B cell (primary cell): ENCODE data around the gene C15orf62. TPM values are rescaled to one million over a fixed set of nuclear protein-coding genes. Genes with fewer than 3 reads are reported as not detected.

Source experiments
- ATAC-seq: fragments of 200-7000 bp; cut with Tn5 transposase; one replicate; pipeline ENCODE4 v1.10.0; 2021; ENCODE audit warnings: low read depth, mild to moderate bottlenecking, moderate number of reproducible peaks, moderate library complexity
- CTCF ChIA-PET: fragments of 350-600 bp; sonication (Branson Sonifier 250); formaldehyde crosslinking; loops from one replicate; lab custom pipeline; 2021; ENCODE audit warnings: antibody characterized with exemption, inconsistent platforms; lab: Charles Lee
- POLR2A ChIA-PET: fragments of 350-600 bp; sonication (Branson Sonifier 250); formaldehyde crosslinking; loops from one replicate; lab custom pipeline; 2021; ENCODE audit warnings: antibody characterized with exemption; lab: Charles Lee
- DNase-seq: peaks from one replicate; pipeline ENCODE4 v3.0.0; 2013
- H2AFZ ChIP-seq: 2 replicates; pipeline ENCODE4 v1.6.1; 2012; ENCODE audit warnings: mild to moderate bottlenecking, low read depth, low read length; ENCODE audit not compliant: insufficient read depth, poor library complexity, severe bottlenecking
- H3K27ac ChIP-seq, 2 donors: 1 replicate in 1 of 2; 2 replicates in 1 of 2; pipeline ENCODE4 v1.5.1; 2012 to 2013; ENCODE audit warnings: low read length in 2 of 2, mild to moderate bottlenecking in 2 of 2, moderate library complexity in 1 of 2
- H3K27me3 ChIP-seq, 4 experiments: fragments of 200-600 bp in 1 of 4; sonication (generic) in 1 of 4; replicated peaks in 1 of 4; 1 replicate in 2 of 4; 2 replicates in 2 of 4; pipeline versions ENCODE4 v1.6.1 to v1.7.0; 2013 to 2016; ENCODE audit warnings: low read length in 3 of 4, mild to moderate bottlenecking in 2 of 4, mixed read lengths in 1 of 4, moderate library complexity in 1 of 4; ENCODE audit not compliant: insufficient read depth in 4 of 4, control insufficient read depth in 3 of 4; ENCODE audit errors: control extremely low read depth in 1 of 4
- H3K36me3 ChIP-seq, 2 experiments: replicated peaks in 1 of 2; 1 replicate in 1 of 2; 2 replicates in 1 of 2; pipeline versions ENCODE4 v1.6.1 to v1.7.1; 2013; ENCODE audit warnings: low read length in 1 of 2; ENCODE audit not compliant: insufficient read depth in 2 of 2, control insufficient read depth in 1 of 2; ENCODE audit errors: control extremely low read depth in 1 of 2, extremely low read depth in 1 of 2
- H3K4me1 ChIP-seq, 2 donors: fragments of 200-600 bp in 1 of 2; sonication (generic) in 1 of 2; 1 replicate in 1 of 2; 2 replicates in 1 of 2; pipeline versions ENCODE4 v1.5.1 to v1.6.1; 2013 to 2017; ENCODE audit warnings: low read length in 2 of 2; ENCODE audit not compliant: control insufficient read depth in 2 of 2, insufficient read depth in 2 of 2
- H3K4me2 ChIP-seq: replicated peaks from 2 replicates; pipeline ENCODE3; 2012; ENCODE audit warnings: mild to moderate bottlenecking, low read depth, low read length; ENCODE audit not compliant: poor library complexity, severe bottlenecking
- H3K4me3 ChIP-seq, 5 experiments: fragments of 200-600 bp in 1 of 5; sonication (generic) in 1 of 5; 1 replicate in 3 of 5; 2 replicates in 2 of 5; pipeline versions ENCODE4 v1.5.1 to v1.7.0; 2011 to 2016; ENCODE audit warnings: low read length in 4 of 5, mild to moderate bottlenecking in 4 of 5, low read depth in 2 of 5, control low read depth in 1 of 5, moderate library complexity in 1 of 5; ENCODE audit not compliant: insufficient read depth in 1 of 5; ENCODE audit errors: control extremely low read depth in 1 of 5, extremely low read depth in 1 of 5
- H3K79me2 ChIP-seq: fragments of 200-600 bp; sonication (generic); one replicate; pipeline ENCODE4 v1.6.0; 2016; ENCODE audit warnings: low read length; ENCODE audit not compliant: control insufficient read depth, insufficient read depth
- H3K9ac ChIP-seq: fragments of 200-600 bp; sonication (generic); 2 replicates; pipeline ENCODE4 v1.6.1; 2017; ENCODE audit warnings: mild to moderate bottlenecking, low read length, moderate library complexity
- H3K9me3 ChIP-seq, 3 donors: one replicate each; pipeline versions ENCODE4 v1.6.1 to v1.7.1; 2013; ENCODE audit warnings: low read length in 2 of 3; ENCODE audit not compliant: control insufficient read depth in 2 of 3, insufficient read depth in 1 of 3; ENCODE audit errors: control extremely low read depth in 1 of 3
- H4K20me1 ChIP-seq: 2 replicates; pipeline ENCODE4 v1.6.0; 2012; ENCODE audit warnings: mild to moderate bottlenecking, low read length; ENCODE audit not compliant: insufficient read depth, control insufficient read depth, poor library complexity, severe bottlenecking
- H3K27ac Mint-ChIP-seq: one replicate; pipeline ENCODE4 v1.8.0; 2021; ENCODE audit warnings: mixed read lengths
- H3K27me3 Mint-ChIP-seq: one replicate; pipeline ENCODE4 v1.8.0; 2021; ENCODE audit warnings: mixed read lengths
- H3K4me1 Mint-ChIP-seq: one replicate; pipeline ENCODE4 v1.8.0; 2021; ENCODE audit warnings: mixed read lengths
- H3K4me3 Mint-ChIP-seq: one replicate; pipeline ENCODE4 v1.8.0; 2021; ENCODE audit warnings: mixed read lengths
- H3K9me3 Mint-ChIP-seq: one replicate; pipeline ENCODE4 v1.8.0; 2022; ENCODE audit warnings: mixed read lengths; ENCODE audit not compliant: insufficient read depth
- EZH2 ChIP-seq: IDR thresholded peaks from 2 replicates; pipeline ENCODE4 v1.6.1; 2012; ENCODE audit warnings: borderline replicate concordance, low read depth, mild to moderate bottlenecking, moderate library complexity, low read length; ENCODE audit not compliant: insufficient read depth, poor library complexity, severe bottlenecking
- WGBS: methylation state at CpG from one replicate; pipeline ENCODE4 v1.1.5; 2013; ENCODE audit warnings: missing lambda C conversion rate; ENCODE audit not compliant: insufficient coverage; 5-methylcytosine and 5-hydroxymethylcytosine counted together
- intact Hi-C: fragments of 100-400 bp; cut with micrococcal nuclease; formaldehyde crosslinking; loops from one replicate; pipeline ENCODE4 v1.10.0; 2022
- polyA plus RNA-seq: library from polyadenylated mRNA; depleted of rRNA; stranded (reverse); fragments of >200 nt; gene quantifications from 2 replicates; pipeline ENCODE4 v1.2.3, GENCODE V29; 2012
- total RNA-seq, 2 donors: library from RNA; stranded (reverse); fragments of 120-200 nt in 1 of 2; gene quantifications; 1 replicate in 1 of 2; 2 replicates in 1 of 2; pipeline versions ENCODE4 v1.2.3 to v1.2.4, GENCODE V29; 2013 to 2022
- TF ChIP-seq, protein P1 (sequence below): fragments of 200-600 bp; IDR thresholded peaks from one replicate; pipeline ENCODE4 v1.8.0; 2022; ENCODE audit warnings: antibody characterized with exemption, mild to moderate bottlenecking

Gene C15orf62
- total and polyA plus RNA-seq, 2 donors (not counting 1 experiment from before 2014, with no cell fraction given), result 0.30 to 9.5 TPM

DNA sequence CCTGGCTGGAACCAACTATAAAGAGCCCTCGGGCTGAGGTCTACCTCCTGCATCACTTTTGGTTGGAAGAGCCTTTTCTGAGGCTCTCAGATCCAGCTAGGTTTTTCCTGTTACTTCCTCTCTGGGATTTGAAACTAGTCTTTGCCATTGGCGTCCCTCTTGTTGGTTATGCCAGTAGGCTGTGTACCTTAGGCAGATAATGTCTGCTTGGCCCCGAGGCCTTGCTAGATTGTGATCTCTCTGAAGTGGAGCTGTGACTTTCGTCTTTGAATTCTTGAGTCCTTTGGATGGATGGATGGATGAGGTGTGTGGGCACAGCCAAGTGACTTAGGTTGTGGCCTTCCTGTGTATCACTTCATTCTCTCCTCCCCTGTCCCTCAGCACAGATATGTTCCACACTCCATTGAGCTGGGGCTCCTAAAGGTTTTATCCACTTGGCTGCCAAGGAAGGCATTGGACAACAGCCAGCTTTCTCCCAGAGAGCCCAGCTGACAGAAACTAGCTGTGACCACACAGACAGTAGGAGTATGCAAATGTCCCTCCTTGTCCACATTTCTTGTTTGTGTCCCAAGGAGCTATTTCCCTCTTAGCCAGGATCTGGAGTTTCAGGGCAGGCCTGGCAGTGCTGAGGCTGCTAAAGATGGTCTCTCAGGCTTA lies 45.4 kb downstream of the C15orf62 start:
- 100% methylated on average over 4 of the region's 4 CpGs for WGBS
- H3K27ac ChIP-seq, result no peak overlapping the region
- H3K36me3 ChIP-seq, result peaks cover 0 to 41% of the 10 kb centered on the region in 2 experiments
- no peaks in the 10 kb centered on the region for H3K27me3 Mint-ChIP-seq
- H2AFZ ChIP-seq, result no peak overlapping the region
- no peaks in the 10 kb centered on the region for H3K9me3 ChIP-seq
- H3K27me3 ChIP-seq, result no peaks in the 10 kb centered on the region
- DNase-seq (no peak), ATAC-seq (no peak)
- no peaks in the 10 kb centered on the region for H3K9me3 Mint-ChIP-seq
- H4K20me1 ChIP-seq, result no peaks in the 10 kb centered on the region
- no peaks in the 10 kb centered on the region for H3K79me2 ChIP-seq
- no peak for TF ChIP-seq EZH2
- TF ChIP-seq, protein P1, sequence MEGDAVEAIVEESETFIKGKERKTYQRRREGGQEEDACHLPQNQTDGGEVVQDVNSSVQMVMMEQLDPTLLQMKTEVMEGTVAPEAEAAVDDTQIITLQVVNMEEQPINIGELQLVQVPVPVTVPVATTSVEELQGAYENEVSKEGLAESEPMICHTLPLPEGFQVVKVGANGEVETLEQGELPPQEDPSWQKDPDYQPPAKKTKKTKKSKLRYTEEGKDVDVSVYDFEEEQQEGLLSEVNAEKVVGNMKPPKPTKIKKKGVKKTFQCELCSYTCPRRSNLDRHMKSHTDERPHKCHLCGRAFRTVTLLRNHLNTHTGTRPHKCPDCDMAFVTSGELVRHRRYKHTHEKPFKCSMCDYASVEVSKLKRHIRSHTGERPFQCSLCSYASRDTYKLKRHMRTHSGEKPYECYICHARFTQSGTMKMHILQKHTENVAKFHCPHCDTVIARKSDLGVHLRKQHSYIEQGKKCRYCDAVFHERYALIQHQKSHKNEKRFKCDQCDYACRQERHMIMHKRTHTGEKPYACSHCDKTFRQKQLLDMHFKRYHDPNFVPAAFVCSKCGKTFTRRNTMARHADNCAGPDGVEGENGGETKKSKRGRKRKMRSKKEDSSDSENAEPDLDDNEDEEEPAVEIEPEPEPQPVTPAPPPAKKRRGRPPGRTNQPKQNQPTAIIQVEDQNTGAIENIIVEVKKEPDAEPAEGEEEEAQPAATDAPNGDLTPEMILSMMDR, result no peak
- H3K4me2 ChIP-seq, result no peak overlapping the region
- no peaks in the 10 kb centered on the region for H3K4me1 Mint-ChIP-seq
- intact Hi-C loops, result no loop called here
- H3K9ac ChIP-seq, result no peak overlapping the region
- no peak overlapping the region for H3K4me3 Mint-ChIP-seq
- H3K4me3 ChIP-seq, result no peak overlapping the region
- no peak overlapping the region for H3K27ac Mint-ChIP-seq
- no peaks in the 10 kb centered on the region for H3K4me1 ChIP-seq
- CTCF ChIA-PET, result interaction anchor here (0.8 kb wide), 1 partner anchor 32 kb away, joined by 3 read pairs; no protein-coding TSS in a partner anchor
- POLR2A ChIA-PET, result no interaction called here

DNA sequence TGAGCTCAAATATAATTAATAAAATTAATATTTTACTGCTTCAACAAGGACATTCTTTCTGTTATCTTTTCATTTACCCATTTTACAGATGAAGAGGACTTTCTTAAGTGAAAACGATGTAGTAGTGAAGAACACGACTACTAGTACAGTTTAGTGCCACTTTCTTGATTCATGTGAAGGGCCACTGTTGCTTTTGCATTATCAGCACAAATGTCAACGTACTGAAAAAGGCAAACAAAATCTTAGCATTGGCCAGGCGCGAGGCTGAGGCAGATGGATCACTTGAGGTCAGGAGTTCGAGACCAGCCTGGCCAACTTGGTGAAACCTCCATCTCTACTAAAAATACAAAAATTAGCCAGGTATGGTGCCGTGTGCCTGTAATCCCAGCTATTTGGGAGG lies 49.3 kb downstream of the C15orf62 start:
- no peak overlapping the region for H3K27ac Mint-ChIP-seq
- no peaks in the 10 kb centered on the region for H3K79me2 ChIP-seq

More for the DNA sequence above, 49.3 kb downstream of the C15orf62 start:
- Histone ChIP-seq H3K4me2 (no peak overlapping the region), H3K27me3 (no peaks in the 10 kb centered on the region), H3K9me3 (no peaks in the 10 kb centered on the region), H2AFZ (no peak overlapping the region), H3K9ac (no peak overlapping the region), H3K36me3 (peaks cover 0 to 16% of the 10 kb centered on the region in 2 experiments), H4K20me1 (no peaks in the 10 kb centered on the region), H3K27ac (no peak overlapping the region), H3K4me3 (no peak overlapping the region), H3K4me1 (no peaks in the 10 kb centered on the region)
- ChIA-PET POLR2A (no interaction called here), CTCF (interaction anchor here (1.0 kb wide), 1 partner anchor 75 kb away, joined by 3 read pairs; the partner anchor contains the start of gene VPS18)
- intact Hi-C loops, result no loop called here
- ATAC-seq (no peak), DNase-seq (no peak)
- H3K9me3 Mint-ChIP-seq, result no peaks in the 10 kb centered on the region
- H3K4me1 Mint-ChIP-seq, result no peaks in the 10 kb centered on the region
- 100% methylated on average over 3 of the region's 7 CpGs for WGBS
- H3K27me3 Mint-ChIP-seq, result no peaks in the 10 kb centered on the region
- H3K4me3 Mint-ChIP-seq, result no peak overlapping the region
- no peak for TF ChIP-seq EZH2
- TF ChIP-seq, protein P1, result no peak
